Pancreas (tissue), 10 donors: ENCODE data around the gene HRH1. TPM values are rescaled to one million over a fixed set of nuclear protein-coding genes. Genes with fewer than 3 reads are reported as not detected.

Source experiments
- ATAC-seq, 4 donors: fragments of 200-7000 bp; cut with Tn5 transposase; one replicate each; pipeline versions ENCODE4 v1.8.0 to v1.9.1; 2020; ENCODE audit warnings: mild to moderate bottlenecking in 4 of 4, moderate library complexity in 4 of 4
- DNase-seq, 6 donors: peaks; one replicate each; pipeline ENCODE4 v3.0.0-alpha.2; 2020
- FAIRE-seq: peaks from 2 replicates; lab custom pipeline; 2012; peaks lifted over from hg19 to GRCh38; lab: Jason Lieb, UNC
- H3K27ac ChIP-seq, 4 donors: fragments of 200-600 bp; sonication (generic); 1 replicate in 3 of 4; 2 replicates in 1 of 4; pipeline versions ENCODE4 v1.5.0 to v1.8.0; 2020
- H3K27me3 ChIP-seq, 4 donors: fragments of 200-600 bp; one replicate each; pipeline ENCODE4 v1.8.0; 2021
- H3K36me3 ChIP-seq, 3 donors: fragments of 200-600 bp; sonication (generic) in 1 of 3; one replicate each; pipeline versions ENCODE4 v1.5.0 to v1.8.0; 2020 to 2021
- H3K4me1 ChIP-seq, 3 donors: fragments of 200-600 bp; one replicate each; pipeline ENCODE4 v1.8.0; 2021
- H3K4me3 ChIP-seq, 4 donors: fragments of 200-600 bp; sonication (generic) in 2 of 4; one replicate each; pipeline versions ENCODE4 v1.5.0 to v1.8.0; 2020 to 2021
- H3K9me3 ChIP-seq, 4 donors: fragments of 200-600 bp; one replicate each; pipeline ENCODE4 v1.8.0; 2021
- WGBS, 2 donors: extraction: QIAGEN DNeasy Blood & Tissue Kit; methylation state at CpG; one replicate each; pipeline ENCODE4 v1.1.7; 2013; 5-methylcytosine and 5-hydroxymethylcytosine counted together
- intact Hi-C, 3 donors: fragments of 100-400 bp; cut with DNase I; formaldehyde crosslinking; loops; one replicate each; pipeline versions ENCODE4 v1.11.1 to v1.14.2; 2022
- polyA plus RNA-seq, 2 donors: library from polyadenylated mRNA; stranded (reverse); fragments of 200-250 nt; gene quantifications; one replicate each; pipeline ENCODE4 v1.2.3, GENCODE V29; 2013
- total RNA-seq, 6 donors: library from RNA; stranded (reverse); fragmentation: NEBNext Ultra II Directional in 4 of 6; extraction: Animal tissue kit (Norgen Biotek cat#: 25700) in 4 of 6; gene quantifications; one replicate each; pipeline versions ENCODE4 v1.2.1 to v1.2.4, GENCODE V29; 2021 to 2023
- TF ChIP-seq, protein P1 (sequence below), 4 donors: fragments of 200-600 bp; sonication (generic) in 3 of 4; IDR thresholded peaks; one replicate each; pipeline versions ENCODE4 v1.5.0 to v1.8.0; 2021; ENCODE audit warnings: antibody characterized with exemption in 4 of 4
- donor health status: healthy with polysubstance abuse.
- donor health status: DM: no; HTN: no; CAD: no; lungs with moderate emphysema.
- donor health status: DM: no; HTN: no; CAD: no.
- donor health status: control.
- donor health status: control.
- donor health status: Bipolar disorder and iron deficiency.
- donor health status: DM: yes; HTN: yes; CAD: no.
- donor health status: DM: no; HTN: no; CAD: no.
- donor health status: DM: no; HTN: no; CAD: no.
- donor health status: DM: yes; HTN: yes; CAD: no.

HRH1 gene
- total and polyA plus RNA-seq, 8 donors: 0.16 to 1.3 (median 0.25) TPM

DNA sequence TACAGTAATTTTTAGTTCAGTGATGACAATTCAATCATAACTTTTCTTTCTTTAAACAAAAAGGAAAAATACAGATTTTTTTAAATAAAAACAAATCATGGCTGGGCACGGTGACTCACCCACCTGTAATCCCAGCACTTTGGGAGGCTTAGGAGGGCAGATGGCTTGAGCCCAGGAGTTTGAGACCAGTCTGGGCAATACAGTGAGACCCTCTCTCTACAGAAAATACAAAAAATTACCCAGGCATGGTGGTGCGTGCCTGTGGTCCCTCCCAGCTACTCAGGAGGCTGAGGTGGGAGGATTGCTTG, 92.3 kb downstream of the HRH1 start:
- no peaks in the 10 kb centered on the region for H3K27me3 ChIP-seq
- intact Hi-C loops: no loop called here
- no peaks in the 10 kb centered on the region for H3K36me3 ChIP-seq
- H3K4me3 ChIP-seq: no peak overlapping the region
- FAIRE-seq (no peak), DNase-seq (no peak), ATAC-seq (no peak)
- WGBS, 2 donors: 79 to 89% methylated on average over 2 of the region's 2 CpGs
- TF ChIP-seq, protein P1, sequence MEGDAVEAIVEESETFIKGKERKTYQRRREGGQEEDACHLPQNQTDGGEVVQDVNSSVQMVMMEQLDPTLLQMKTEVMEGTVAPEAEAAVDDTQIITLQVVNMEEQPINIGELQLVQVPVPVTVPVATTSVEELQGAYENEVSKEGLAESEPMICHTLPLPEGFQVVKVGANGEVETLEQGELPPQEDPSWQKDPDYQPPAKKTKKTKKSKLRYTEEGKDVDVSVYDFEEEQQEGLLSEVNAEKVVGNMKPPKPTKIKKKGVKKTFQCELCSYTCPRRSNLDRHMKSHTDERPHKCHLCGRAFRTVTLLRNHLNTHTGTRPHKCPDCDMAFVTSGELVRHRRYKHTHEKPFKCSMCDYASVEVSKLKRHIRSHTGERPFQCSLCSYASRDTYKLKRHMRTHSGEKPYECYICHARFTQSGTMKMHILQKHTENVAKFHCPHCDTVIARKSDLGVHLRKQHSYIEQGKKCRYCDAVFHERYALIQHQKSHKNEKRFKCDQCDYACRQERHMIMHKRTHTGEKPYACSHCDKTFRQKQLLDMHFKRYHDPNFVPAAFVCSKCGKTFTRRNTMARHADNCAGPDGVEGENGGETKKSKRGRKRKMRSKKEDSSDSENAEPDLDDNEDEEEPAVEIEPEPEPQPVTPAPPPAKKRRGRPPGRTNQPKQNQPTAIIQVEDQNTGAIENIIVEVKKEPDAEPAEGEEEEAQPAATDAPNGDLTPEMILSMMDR (IDR thresholded peaks at IDR 0.05): no peak
- H3K4me1 ChIP-seq: no peaks in the 10 kb centered on the region
- no peak overlapping the region for H3K27ac ChIP-seq
- no peaks in the 10 kb centered on the region for H3K9me3 ChIP-seq

DNA sequence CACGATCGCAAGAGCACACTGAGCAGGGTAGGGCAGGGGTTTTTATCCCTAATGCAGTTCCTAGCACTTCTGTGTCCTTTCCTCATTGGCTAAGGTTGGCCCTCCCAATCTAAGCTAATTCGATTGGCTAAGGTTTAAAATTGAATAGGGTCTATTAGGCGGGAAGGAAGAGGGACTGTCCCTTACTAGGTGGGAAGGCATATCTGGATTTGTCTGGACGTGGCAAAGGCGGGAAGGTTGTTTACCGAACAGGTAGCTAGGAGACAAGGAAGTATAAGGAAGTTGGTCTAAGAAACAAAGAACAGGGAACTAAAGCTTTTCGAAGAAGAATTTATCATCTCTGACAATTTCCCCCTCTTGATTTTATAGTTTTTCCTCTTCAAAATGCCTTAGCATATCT, 93.1 kb downstream of the HRH1 start:
- intact Hi-C loops: no loop called here
- TF ChIP-seq, protein P1 (IDR thresholded peaks at IDR 0.05): no peak
- no peak for FAIRE-seq
- H3K9me3 ChIP-seq: no peaks in the 10 kb centered on the region
- no peaks in the 10 kb centered on the region for H3K27me3 ChIP-seq
- H3K27ac ChIP-seq: no peak overlapping the region
- H3K36me3 ChIP-seq: no peaks in the 10 kb centered on the region
- H3K4me3 ChIP-seq: no peak overlapping the region
- no peaks in the 10 kb centered on the region for H3K4me1 ChIP-seq
- 60 to 68% methylated on average over 8 of the region's 8 CpGs for WGBS, 2 donors
- no peak for ATAC-seq
- DNase-seq: no peak

DNA sequence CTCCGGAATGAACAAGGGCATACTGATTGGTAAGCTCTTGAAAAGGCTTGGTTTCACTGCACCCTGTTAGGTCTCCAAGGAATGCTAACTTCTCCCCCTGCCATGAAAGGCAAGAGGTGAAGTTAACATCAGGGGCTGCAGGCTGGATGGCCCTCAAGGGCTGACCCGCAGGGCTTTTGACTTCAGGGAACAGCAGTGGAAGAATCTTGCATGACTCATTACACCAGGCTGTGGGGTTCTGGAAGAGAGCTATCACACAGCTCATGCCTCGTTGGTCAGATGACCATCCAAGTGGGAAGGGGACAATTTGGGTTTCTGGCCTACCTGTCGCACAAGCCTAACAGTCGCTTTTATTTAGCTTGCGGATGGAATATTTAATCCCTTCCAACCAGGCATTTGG, 94.3 kb downstream of the HRH1 start:
- H3K4me3 ChIP-seq: no peak overlapping the region
- H3K36me3 ChIP-seq: no peaks in the 10 kb centered on the region
- H3K9me3 ChIP-seq: no peaks in the 10 kb centered on the region
- no peak overlapping the region for H3K27ac ChIP-seq
- TF ChIP-seq, protein P1 (IDR thresholded peaks at IDR 0.05): no peak
- 80 to 87% methylated on average over 6 of the region's 6 CpGs for WGBS, 2 donors
- FAIRE-seq: no peak
- intact Hi-C loops: no loop called here
- no peaks in the 10 kb centered on the region for H3K27me3 ChIP-seq
- H3K4me1 ChIP-seq: no peaks in the 10 kb centered on the region
- no peak for DNase-seq
- ATAC-seq: no peak

DNA sequence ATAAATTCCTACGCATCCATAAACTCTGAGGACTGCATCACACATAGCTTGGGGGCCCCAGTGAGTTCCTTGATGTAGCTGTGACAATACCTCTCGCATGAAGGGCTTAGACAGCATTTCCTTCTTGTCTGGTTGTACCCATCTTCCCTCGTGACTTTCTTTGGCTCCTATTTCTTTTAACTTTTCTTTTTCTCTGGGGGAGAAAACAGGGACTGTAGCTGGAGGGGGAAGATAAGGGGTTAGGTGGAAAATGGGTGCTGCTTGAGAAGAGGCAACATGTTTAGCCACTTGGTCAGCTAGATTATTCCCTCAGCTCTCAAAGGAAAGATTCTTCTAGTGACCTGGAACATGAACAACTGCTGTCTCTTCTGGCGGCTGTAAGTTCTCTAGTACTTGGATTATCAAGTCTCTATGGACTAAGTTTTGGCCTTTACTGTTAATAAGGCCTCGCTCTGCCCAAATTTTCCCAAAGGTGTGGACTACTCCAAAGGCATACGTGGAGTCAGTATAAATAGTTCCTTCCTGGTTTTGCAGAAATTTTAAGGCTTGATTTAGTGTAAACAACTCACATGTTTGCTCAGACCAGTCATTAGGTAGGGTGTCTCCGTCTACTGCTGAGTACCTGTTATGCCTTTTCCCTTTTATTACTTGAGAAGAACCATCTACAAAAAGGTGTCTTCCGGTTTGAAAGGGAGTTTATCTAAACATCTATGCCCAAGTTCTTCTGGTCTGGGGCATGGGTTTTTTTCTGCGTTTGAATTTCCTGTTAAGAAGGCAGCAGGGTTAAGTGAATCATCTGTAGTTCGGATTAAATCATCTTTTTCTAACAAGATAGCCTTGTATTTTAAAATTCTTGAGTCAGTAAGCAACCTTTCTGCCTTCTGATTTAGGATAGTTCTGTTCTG, 96.9 kb downstream of the HRH1 start:
- no peak for ATAC-seq
- Histone ChIP-seq H3K9me3 (no peaks in the 10 kb centered on the region), H3K27me3 (no peaks in the 10 kb centered on the region), H3K27ac (no peak overlapping the region), H3K4me1 (no peaks in the 10 kb centered on the region), H3K4me3 (no peak overlapping the region), H3K36me3 (no peaks in the 10 kb centered on the region)
- intact Hi-C loops: no loop called here
- no peak for FAIRE-seq
- TF ChIP-seq, protein P1 (IDR thresholded peaks at IDR 0.05): no peak
- WGBS, 2 donors: 53 to 57% methylated on average over 10 of the region's 10 CpGs
- DNase-seq: no peak

DNA sequence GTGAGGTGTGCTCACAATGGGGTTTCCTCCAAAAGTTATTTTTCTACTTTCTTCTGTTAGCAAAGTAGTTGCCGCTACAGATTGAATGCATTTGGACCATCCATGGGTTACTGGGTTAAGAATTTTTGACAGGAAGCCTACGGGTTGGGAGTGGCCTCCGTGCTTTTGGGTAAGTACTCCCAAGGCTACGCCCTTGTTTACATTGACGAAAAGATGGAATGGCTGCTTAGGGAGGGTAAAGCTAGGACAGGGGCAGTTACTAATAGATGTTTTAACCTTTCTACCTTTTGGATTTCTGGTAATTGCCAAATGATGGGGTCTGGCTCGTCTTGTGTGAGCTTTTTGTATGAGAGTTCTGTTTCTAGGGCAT, 97.5 kb downstream of the HRH1 start:
- Histone ChIP-seq H3K4me1 (no peaks in the 10 kb centered on the region), H3K27ac (no peak overlapping the region), H3K36me3 (no peaks in the 10 kb centered on the region), H3K27me3 (no peaks in the 10 kb centered on the region), H3K9me3 (no peaks in the 10 kb centered on the region), H3K4me3 (no peak overlapping the region)
- ATAC-seq (no peak), FAIRE-seq (no peak), DNase-seq (no peak)
- intact Hi-C loops: no loop called here
- WGBS, 2 donors: 64 to 72% methylated on average over 6 of the region's 6 CpGs
- TF ChIP-seq, protein P1 (IDR thresholded peaks at IDR 0.05): no peak
